IPS DF 4.7 (cell line): Measurements from ENCODE around the gene CACNG4.

Experiments used
- DNase-seq: peaks from one replicate; pipeline ENCODE4 v3.0.0-alpha.2; 2013; ENCODE audit warnings: low spot score; ENCODE audit errors: extremely low read depth

Gene CACNG4

DNA sequence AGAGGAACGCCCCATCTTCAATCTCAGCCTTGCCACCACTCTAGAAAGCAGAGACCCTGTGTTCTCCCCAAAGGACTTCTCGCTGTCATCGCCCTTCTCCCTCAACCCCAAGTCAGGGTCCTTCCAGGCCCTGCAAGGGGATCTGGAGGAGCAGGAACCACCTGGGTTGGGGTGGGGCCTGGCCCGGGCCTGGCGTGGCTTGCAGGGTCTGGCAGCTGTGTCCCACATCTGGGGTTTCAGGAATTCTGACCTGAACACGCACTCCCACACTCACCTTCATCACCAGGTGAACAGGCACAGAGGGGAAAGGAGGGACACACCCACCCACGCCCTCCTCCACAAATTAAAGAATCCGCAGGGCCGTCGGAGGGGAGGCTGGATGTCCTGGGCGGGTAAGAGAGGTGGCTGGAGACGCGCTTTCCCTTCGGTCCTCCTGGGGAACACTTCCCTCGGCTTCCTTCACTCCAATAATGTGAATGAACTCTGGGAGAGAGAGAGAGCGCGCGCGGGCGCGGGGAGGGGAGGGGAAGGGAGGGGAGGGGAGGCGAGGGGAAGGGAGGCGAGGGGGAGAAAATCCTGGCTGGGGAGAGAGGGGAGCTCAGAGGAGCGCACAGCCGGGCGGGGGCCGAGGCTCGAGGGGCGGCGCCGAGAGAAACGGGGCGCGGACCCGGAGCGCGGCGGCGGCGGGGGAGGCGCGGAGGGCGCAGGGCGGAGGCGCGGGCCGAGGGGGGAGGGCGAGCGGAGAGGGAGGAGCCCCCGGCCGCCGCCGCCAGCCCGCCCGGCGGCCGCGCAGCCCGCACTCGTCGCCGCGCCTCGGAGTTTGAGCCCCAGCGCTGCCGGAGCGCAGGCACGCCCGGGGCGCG, at the start of gene CACNG4:
Gene CACNG4 (plus strand): TSS at position 799 of the 863 bp plus-strand sequence. CDS start 205 bp downstream, outside the sequence.
- DNase-seq: no peak

- no peak for DNase-seq
Measured at GRCh38 chr17:66915204-66915611, 49.3 kb upstream of the CACNG4 start.

DNA sequence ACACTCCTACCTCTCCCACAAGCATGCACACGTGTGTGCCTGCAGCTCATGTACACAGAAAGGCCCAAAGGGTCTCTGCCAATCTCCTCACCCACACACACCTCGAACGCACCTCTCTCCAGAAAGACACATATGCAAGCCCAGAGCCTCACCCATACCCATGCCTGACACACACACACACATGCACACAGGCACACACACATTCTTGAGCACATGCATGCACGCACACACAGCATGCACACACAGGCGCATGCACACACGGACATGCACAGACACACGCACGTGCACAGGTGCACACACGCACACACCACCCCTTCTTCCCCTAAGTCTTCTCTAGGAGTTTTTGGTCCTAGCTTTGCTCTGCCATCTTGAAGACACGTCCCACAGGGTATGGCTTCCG, 48.7 kb upstream of the CACNG4 start:
- no peak for DNase-seq

GRCh38 chr17:66916946-66917345, 47.6 kb upstream of the CACNG4 start:
- no peak for DNase-seq

DNA sequence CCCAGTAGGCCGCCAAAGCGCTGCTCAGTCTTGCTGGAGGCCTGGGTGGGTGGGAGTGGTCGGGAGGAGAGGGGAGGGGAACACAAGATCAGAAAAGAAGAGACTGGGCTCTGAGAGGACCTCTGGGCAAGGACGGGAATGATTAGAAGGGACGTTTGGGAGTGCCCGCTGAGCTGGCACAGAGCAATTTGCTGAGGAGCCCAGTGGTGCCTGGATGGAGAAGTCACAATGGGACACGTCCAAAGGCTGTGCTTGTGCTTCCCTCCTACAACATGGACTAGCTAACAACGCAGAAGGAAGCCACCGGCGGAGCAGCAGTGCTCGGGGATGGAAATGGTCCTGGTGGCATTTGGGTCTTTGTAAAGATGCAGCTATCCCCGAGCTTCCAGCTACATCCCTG, 45.6 kb upstream of the CACNG4 start:
- DNase-seq: no peak

- no peak for DNase-seq
Measured at GRCh38 chr17:66920435-66920834, 44.1 kb upstream of the CACNG4 start.

- no peak for DNase-seq
Measured at GRCh38 chr17:66920950-66921349, 43.6 kb upstream of the CACNG4 start.

DNA sequence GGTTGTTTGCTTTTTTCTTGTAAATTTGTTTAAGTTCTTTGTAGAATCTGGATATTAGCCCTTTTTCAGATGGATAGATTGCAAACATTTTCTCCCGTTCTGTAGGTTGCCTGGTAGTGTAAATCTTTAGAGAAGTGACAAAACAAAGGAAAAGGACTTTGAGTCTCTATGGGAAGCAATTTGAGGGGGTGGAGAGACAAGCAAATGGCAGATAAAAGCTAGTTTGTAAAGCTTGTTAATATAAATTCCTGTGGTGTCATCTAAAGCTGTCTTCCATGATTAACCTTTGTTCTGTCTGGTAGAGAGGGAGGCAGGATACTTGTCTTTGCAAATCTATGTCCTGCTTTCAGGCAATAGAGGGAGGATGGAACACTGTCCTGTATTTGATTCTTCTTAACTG, 40.6 kb upstream of the CACNG4 start:
- DNase-seq: no peak

DNA sequence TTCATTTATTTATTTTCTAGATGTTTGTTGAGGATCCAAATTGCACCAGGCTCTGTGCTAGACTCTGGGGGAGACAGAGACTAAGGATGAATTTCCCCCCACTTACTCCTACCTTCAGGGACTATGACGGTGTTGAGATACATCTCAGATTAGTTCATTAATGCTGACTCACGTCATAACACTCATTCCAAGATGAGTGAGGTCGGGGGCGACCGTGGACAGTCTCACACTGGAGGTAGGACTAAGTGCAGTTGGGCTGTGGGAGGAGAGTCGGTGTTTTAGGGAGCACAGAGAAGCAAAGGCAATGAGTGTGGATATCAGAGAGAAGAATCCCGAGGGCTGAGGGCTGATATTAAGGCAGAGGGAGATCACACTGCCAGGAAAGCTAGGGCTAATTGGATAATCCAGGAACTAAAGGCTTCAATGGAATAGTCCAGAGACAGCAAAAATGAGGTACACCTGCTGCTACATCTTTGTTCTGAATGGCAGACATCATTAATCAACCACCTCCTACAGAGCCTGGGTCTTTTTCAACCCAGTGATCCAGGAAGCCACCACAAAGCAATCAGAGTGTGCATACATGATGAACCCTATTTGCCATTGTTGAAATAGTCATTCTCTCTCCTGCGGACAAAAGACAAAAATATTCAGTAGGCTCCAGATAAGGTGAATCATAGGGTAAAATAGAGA, 38.6 kb upstream of the CACNG4 start:
- no peak for DNase-seq

GRCh38 chr17:66928949-66929348, 35.6 kb upstream of the CACNG4 start:
- no peak for DNase-seq

- no peak for DNase-seq
Measured at GRCh38 chr17:66929591-66929990, 34.9 kb upstream of the CACNG4 start.

DNA sequence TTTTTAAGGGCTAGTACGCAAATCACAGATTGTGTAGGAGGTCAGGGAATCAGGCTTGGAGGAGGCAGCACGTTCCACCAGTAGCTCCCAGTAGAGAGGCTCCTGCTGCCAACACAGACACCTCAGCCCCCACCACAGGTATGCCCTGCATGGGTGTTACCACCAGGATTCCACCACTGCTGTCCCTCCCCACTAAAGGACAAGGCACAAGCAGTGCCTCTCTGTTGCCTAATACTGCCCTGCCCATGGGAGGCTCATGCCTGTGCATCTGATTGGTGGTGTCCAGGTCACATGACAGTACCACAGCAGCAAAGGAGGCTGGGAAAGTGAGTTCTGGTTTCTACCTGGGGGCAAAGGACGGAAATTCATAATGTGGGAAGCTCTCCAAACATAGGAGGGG, 33.6 kb upstream of the CACNG4 start:
- no peak for DNase-seq

- no peak for DNase-seq
Measured at GRCh38 chr17:66932311-66932710, 32.2 kb upstream of the CACNG4 start.

DNA sequence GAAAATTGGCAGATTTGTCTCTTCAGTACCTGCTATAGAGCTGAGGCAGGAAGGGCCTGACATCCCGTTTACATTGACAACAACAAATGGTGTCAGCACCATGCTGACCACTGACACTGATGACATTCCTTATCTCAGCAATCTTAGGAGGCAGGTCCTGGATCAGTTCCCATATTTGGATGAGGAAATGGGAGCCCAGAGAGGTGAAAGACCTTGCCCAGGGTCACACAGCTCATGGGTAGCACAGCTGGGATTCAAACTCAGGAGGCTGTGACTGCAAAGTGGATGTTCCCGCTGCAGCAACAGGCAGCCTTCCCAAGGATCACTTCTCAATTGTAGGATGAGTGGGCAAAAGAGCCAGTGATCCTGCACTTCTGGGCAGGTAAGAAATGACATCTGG, 30.5 kb upstream of the CACNG4 start:
- DNase-seq: no peak

- DNase-seq: no peak
Measured at GRCh38 chr17:66935717-66936116, 28.8 kb upstream of the CACNG4 start.

DNA sequence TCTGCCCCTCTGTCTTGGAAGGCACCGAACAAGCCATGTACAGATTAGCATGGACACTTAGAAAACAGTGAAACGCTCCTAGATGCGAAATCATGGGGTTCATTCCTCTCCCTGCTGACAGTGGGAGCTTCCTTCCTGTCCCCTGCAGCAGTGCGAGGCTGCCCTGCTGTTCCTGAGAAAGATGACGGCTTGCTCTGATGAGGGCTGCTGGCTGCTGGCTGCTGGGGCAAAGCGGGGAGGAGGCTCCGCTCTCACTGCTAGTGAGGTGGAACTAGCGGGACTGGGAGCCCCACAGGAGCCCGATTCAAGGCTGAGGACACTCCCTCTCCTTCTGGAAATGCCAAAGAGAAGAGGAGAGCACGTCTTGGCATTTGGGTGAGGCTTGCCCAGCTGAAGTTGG, 25.9 kb upstream of the CACNG4 start:
- DNase-seq: no peak

DNA sequence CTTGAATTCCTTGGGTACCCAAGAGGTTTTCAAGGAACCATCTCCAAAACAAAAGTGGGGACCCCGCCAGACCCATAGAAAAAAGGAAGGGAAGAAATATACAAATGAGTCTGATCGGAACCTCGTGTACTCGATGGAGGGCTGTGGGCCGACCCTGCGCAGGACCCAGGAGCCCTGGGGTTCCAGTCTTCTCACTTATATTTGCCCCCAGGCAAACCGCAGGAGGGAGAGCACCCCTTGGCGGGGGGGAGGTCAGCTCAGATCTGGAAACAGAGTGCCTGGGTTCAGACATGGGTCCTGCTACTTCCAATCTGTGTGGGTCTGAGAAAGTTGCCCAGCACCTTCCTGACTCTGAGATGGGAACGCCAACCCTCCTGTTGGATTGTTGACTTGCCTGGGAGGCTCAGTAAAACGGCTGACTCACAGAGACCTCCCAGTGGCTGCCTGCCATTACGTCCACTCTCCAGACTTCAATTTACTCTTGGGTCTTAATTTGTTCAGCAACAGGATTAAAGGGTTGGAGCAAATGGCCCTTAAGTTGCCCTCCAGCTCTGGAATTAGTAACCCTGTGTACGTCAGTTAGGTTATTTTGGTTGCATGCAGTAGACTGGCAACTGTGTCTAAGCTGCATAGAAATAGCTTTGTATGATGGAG, 24.9 kb upstream of the CACNG4 start:
- no peak for DNase-seq

- no peak for DNase-seq
Measured at GRCh38 chr17:66941249-66941648, 23.3 kb upstream of the CACNG4 start.

GRCh38 chr17:66941773-66942450, 22.6 kb upstream of the CACNG4 start:
- DNase-seq: no peak

GRCh38 chr17:66942451-66943264, 21.8 kb upstream of the CACNG4 start:
- no peak for DNase-seq

- DNase-seq: no peak
Measured at GRCh38 chr17:66943484-66943883, 21.0 kb upstream of the CACNG4 start.
